HEK293T (cell line): ENCODE results near the gene AGFG1.

ENCODE experiments used
- ARNT ChIP-seq: fragments of 450-650 bp; IDR thresholded peaks from 2 replicates; pipeline ENCODE4 v1.6.1; 2017; ENCODE audit warnings: mild to moderate bottlenecking
- BHLHE40 ChIP-seq: fragments of 450-650 bp; IDR thresholded peaks from 2 replicates; pipeline ENCODE4 v1.6.1; 2016; ENCODE audit warnings: mild to moderate bottlenecking, moderate library complexity, borderline replicate concordance
- CTBP1 ChIP-seq: fragments of 450-650 bp; IDR thresholded peaks from 2 replicates; pipeline ENCODE4 v1.6.1; 2016; ENCODE audit warnings: borderline replicate concordance
- FOXA1 ChIP-seq: fragments of 450-650 bp; IDR thresholded peaks from 2 replicates; pipeline ENCODE4 v1.6.1; 2016; ENCODE audit warnings: mild to moderate bottlenecking
- FOXM1 ChIP-seq: fragments of 450-650 bp; IDR thresholded peaks from 2 replicates; pipeline ENCODE4 v1.6.1; 2017; ENCODE audit warnings: mild to moderate bottlenecking, borderline replicate concordance
- HDGF ChIP-seq: fragments of 450-650 bp; IDR thresholded peaks from 2 replicates; pipeline ENCODE4 v1.6.1; 2017; ENCODE audit warnings: antibody characterized with exemption, borderline replicate concordance
- L3MBTL2 ChIP-seq: fragments of 450-650 bp; conservative IDR thresholded peaks from 2 replicates; pipeline ENCODE4 v1.6.1; 2016; ENCODE audit warnings: mild to moderate bottlenecking
- SP1 ChIP-seq: fragments of 450-650 bp; IDR thresholded peaks from 2 replicates; pipeline ENCODE4 v1.6.1; 2017
- SUZ12 ChIP-seq: fragments of 450-650 bp; IDR thresholded peaks from 2 replicates; pipeline ENCODE4 v1.6.1; 2016; ENCODE audit warnings: mild to moderate bottlenecking
- ZNF384 ChIP-seq: fragments of 450-650 bp; IDR thresholded peaks from 2 replicates; pipeline ENCODE4 v1.6.1; 2016

- TF ChIP-seq HDGF (no peak), FOXA1 (no peak), FOXM1 (no peak), CTBP1 (no peak), SP1 (no peak), BHLHE40 (no peak), L3MBTL2 (no peak), ARNT (no peak), ZNF384 (no peak), SUZ12 (no peak)
Measured at GRCh38 chr2:227439214-227439613, 32.7 kb upstream of the AGFG1 start.
